Liver (tissue), 9 donors: ENCODE data around the gene WDR37. TPM values are rescaled to one million over a fixed set of nuclear protein-coding genes. Genes with fewer than 3 reads are reported as not detected.

Source experiments
- DNase-seq: peaks from one replicate; pipeline ENCODE4 v3.0.0-alpha.2; 2017; ENCODE audit warnings: low spot score
- H3K27ac ChIP-seq, 2 donors: one replicate each; pipeline ENCODE4 v1.7.0; 2013; ENCODE audit warnings: inconsistent platforms in 2 of 2, low read length in 2 of 2, control low read depth in 1 of 2, low read depth in 1 of 2, mild to moderate bottlenecking in 1 of 2
- H3K27me3 ChIP-seq, 4 donors: one replicate each; pipeline versions ENCODE4 v1.6.1 to v1.7.0; 2013; ENCODE audit warnings: low read length in 3 of 4, inconsistent platforms in 1 of 4, mild to moderate bottlenecking in 1 of 4, moderate library complexity in 1 of 4; ENCODE audit not compliant: control insufficient read depth in 4 of 4, insufficient read depth in 4 of 4
- H3K36me3 ChIP-seq, 4 donors: one replicate each; pipeline versions ENCODE4 v1.6.1 to v1.7.0; 2013; ENCODE audit warnings: low read length in 3 of 4, mild to moderate bottlenecking in 3 of 4, low read depth in 1 of 4, moderate library complexity in 1 of 4; ENCODE audit not compliant: control insufficient read depth in 4 of 4, insufficient read depth in 3 of 4
- H3K4me1 ChIP-seq, 4 donors: one replicate each; pipeline versions ENCODE4 v1.6.1 to v1.7.0; 2013; ENCODE audit warnings: low read length in 3 of 4, mild to moderate bottlenecking in 3 of 4, moderate library complexity in 1 of 4; ENCODE audit not compliant: control insufficient read depth in 4 of 4, insufficient read depth in 4 of 4
- H3K4me3 ChIP-seq, 3 donors: one replicate each; pipeline versions ENCODE4 v1.6.1 to v1.7.0; 2013; ENCODE audit warnings: low read length in 3 of 3, control low read depth in 1 of 3, low read depth in 1 of 3, mild to moderate bottlenecking in 1 of 3
- H3K9ac ChIP-seq, 2 donors: one replicate each; pipeline ENCODE4 v1.7.0; 2013; ENCODE audit warnings: low read length in 2 of 2, mild to moderate bottlenecking in 2 of 2, moderate library complexity in 2 of 2, control low read depth in 1 of 2, low read depth in 1 of 2
- H3K9me3 ChIP-seq, 4 donors: one replicate each; pipeline versions ENCODE4 v1.6.1 to v1.7.0; 2013; ENCODE audit warnings: low read length in 3 of 4; ENCODE audit not compliant: control insufficient read depth in 4 of 4
- EGR1 ChIP-seq, 2 donors: IDR thresholded peaks; 2 replicates each; pipeline ENCODE4 v1.6.1; 2016 to 2018; ENCODE audit warnings: antibody characterized with exemption in 2 of 2, low read depth in 2 of 2
- FOXA1 ChIP-seq: IDR thresholded peaks from 2 replicates; pipeline ENCODE4 v1.6.1; 2016; ENCODE audit warnings: antibody characterized with exemption
- FOXA2 ChIP-seq: IDR thresholded peaks from 2 replicates; pipeline ENCODE4 v1.6.1; 2016; ENCODE audit warnings: antibody characterized with exemption
- GABPA ChIP-seq, 2 donors: IDR thresholded peaks in 1 of 2; conservative IDR thresholded peaks in 1 of 2; 2 replicates each; pipeline ENCODE4 v1.6.1; 2016; ENCODE audit warnings: antibody characterized with exemption in 2 of 2, mild to moderate bottlenecking in 1 of 2, moderate library complexity in 1 of 2
- HNF4A ChIP-seq, 2 donors: conservative IDR thresholded peaks; 2 replicates each; pipeline ENCODE4 v1.6.1; 2016; ENCODE audit warnings: antibody characterized with exemption in 2 of 2, mild to moderate bottlenecking in 2 of 2
- HNF4G ChIP-seq: IDR thresholded peaks from 2 replicates; pipeline ENCODE4 v1.6.1; 2016; ENCODE audit warnings: antibody characterized with exemption
- JUND ChIP-seq, 2 donors: IDR thresholded peaks; 2 replicates each; pipeline ENCODE4 v1.6.1; 2016; ENCODE audit warnings: antibody characterized with exemption in 2 of 2
- NR2F2 ChIP-seq: IDR thresholded peaks from 2 replicates; pipeline ENCODE4 v1.6.1; 2016; ENCODE audit warnings: antibody characterized with exemption
- RAD21 ChIP-seq, 2 donors: IDR thresholded peaks; 2 replicates each; pipeline ENCODE4 v1.6.1; 2016; ENCODE audit warnings: antibody characterized with exemption in 2 of 2, mild to moderate bottlenecking in 2 of 2
- RXRA ChIP-seq, 2 donors: IDR thresholded peaks; 2 replicates each; pipeline ENCODE4 v1.6.1; 2017 to 2018; ENCODE audit warnings: antibody characterized with exemption in 2 of 2, mild to moderate bottlenecking in 1 of 2
- SP1 ChIP-seq: IDR thresholded peaks from 2 replicates; pipeline ENCODE4 v1.6.1; 2018; ENCODE audit warnings: antibody characterized with exemption, mild to moderate bottlenecking
- TAF1 ChIP-seq: conservative IDR thresholded peaks from 2 replicates; pipeline ENCODE4 v1.6.1; 2016; ENCODE audit warnings: antibody characterized with exemption, mild to moderate bottlenecking
- YY1 ChIP-seq: IDR thresholded peaks from 2 replicates; pipeline ENCODE4 v1.6.1; 2016; ENCODE audit warnings: antibody characterized with exemption, mild to moderate bottlenecking
- WGBS: extraction: QIAGEN DNeasy Blood & Tissue Kit; methylation state at CpG from one replicate; pipeline ENCODE4 v1.1.7; 2013; 5-methylcytosine and 5-hydroxymethylcytosine counted together
- polyA plus RNA-seq, 2 donors: library from polyadenylated mRNA; stranded (reverse) in 1 of 2; unstranded in 1 of 2; fragments of 200-250 nt in 1 of 2; fragments of >200 nt in 1 of 2; fragmentation: Nextera tagmentation in 1 of 2; extraction: Ambion mirVana in 1 of 2; gene quantifications; one replicate each; pipeline versions ENCODE4 v1.2.1 to v1.2.3, GENCODE V29; 2013 to 2015
- total RNA-seq, 2 donors: library from RNA; depleted of rRNA; stranded (reverse); fragments of >200 nt; gene quantifications; one replicate each; pipeline ENCODE4 v1.2.3, GENCODE V29; 2014
- TF ChIP-seq, protein P1 (sequence below): IDR thresholded peaks from 2 replicates; pipeline ENCODE4 v1.6.1; 2016; ENCODE audit warnings: antibody characterized with exemption
- TF ChIP-seq, protein P2 (sequence below): IDR thresholded peaks from 2 replicates; pipeline ENCODE4 v1.6.1; 2016; ENCODE audit warnings: antibody characterized with exemption
- TF ChIP-seq, protein P3 (sequence below): IDR thresholded peaks from 2 replicates; pipeline ENCODE4 v1.6.1; 2016; ENCODE audit warnings: antibody characterized with exemption
- TF ChIP-seq, protein P4 (sequence below): IDR thresholded peaks from 2 replicates; pipeline ENCODE4 v1.6.1; 2016; ENCODE audit warnings: antibody characterized with exemption, mild to moderate bottlenecking
- TF ChIP-seq, protein P5 (sequence below): fragments of 150-350 bp; IDR thresholded peaks from 2 replicates; pipeline ENCODE4 v1.5.1; 2017; ENCODE audit warnings: improper control_type of control experiment, low read depth, low read length; ENCODE audit not compliant: missing input control
- donor health status: healthy.
- donor health status: healthy.
- donor health status: healthy.
- donor health status: healthy.
- donor health status: healthy.

Gene WDR37
- total and polyA plus RNA-seq, 4 donors = 3.6 to 12.1 (median 5.6) TPM

DNA sequence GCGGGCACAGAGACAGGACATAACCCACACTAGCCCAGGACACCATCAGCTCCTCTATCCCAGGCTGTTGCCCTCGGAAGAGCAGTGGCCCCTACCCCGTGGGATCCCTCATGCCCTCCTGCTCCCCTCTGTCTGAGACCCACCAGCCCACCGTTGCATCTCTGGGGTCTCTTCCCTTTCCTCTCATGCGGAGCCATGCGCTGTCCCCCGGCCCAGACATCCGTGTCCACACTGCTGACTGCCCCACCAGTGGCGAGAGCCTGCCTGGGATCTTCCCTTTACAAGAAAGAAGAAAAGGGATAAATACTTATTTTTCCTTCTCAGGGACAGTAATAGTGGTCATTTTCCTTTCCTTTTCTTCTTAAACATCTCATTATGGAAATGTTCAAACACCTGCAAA, 115.4 kb downstream of the WDR37 start (continued):
- TF ChIP-seq TAF1 = no peak
- no peak for TF ChIP-seq RXRA (IDR thresholded peaks at IDR 0.05)
- TF ChIP-seq RAD21 (IDR thresholded peaks at IDR 0.05) = no peak
- no peak for TF ChIP-seq GABPA (IDR thresholded peaks at IDR 0.05 in 1 of 2, conservative IDR thresholded peaks at IDR 0.05 in 1 of 2)
- TF ChIP-seq, protein P1, sequence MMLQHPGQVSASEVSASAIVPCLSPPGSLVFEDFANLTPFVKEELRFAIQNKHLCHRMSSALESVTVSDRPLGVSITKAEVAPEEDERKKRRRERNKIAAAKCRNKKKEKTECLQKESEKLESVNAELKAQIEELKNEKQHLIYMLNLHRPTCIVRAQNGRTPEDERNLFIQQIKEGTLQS = no peak
- TF ChIP-seq HNF4G = no peak
- TF ChIP-seq NR2F2 = no peak

DNA sequence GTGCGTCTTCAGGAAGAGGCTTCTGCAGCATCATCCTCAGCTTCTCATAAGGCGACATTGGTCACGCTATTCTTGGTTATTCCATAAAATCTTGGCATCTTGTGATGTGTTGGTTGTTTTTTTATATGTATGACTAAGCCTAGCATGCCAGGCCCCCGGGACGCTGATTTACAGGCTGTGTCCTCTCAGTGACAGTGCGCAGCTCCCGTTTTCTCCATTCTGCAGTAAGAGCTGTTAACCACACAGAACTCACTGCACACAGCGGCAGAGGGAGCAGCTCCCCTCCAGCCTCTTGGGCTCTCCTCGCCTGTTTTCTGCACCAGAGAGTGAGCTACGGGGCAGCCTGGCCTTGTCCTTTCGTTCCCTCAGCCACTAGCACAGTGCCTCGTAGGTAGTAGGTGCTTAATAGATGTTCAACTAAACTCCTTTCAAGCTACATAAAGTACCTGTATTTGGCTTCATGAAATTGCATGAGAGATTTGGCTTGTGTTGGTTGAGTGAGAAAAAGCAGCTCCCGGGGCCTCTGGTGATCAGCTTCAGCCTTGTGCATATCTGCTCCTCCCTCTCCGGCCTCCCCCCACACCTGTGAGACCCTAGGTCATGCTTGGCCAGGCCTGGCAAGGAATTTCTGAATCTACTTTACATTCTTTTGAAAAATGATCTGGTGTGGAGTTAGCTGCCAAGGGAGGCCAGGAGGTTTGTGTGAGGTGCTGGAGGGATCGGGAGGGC, 116.2 kb downstream of the WDR37 start:
- DNase-seq = no peak
- Histone ChIP-seq H3K4me3 (no peak overlapping the region), H3K36me3 (no peaks in the 10 kb centered on the region), H3K4me1 (no peaks in the 10 kb centered on the region), H3K27ac (no peak overlapping the region), H3K9me3 (no peaks in the 10 kb centered on the region), H3K27me3 (peaks cover 0 to 3% (median 0%) of the 10 kb centered on the region in 4 donors), H3K9ac (no peak overlapping the region)
- TF ChIP-seq HNF4G (no peak), RAD21 (IDR thresholded peaks at IDR 0.05) (no peak), FOXA2 (no peak), FOXA1 (no peak), GABPA (IDR thresholded peaks at IDR 0.05 in 1 of 2, conservative IDR thresholded peaks at IDR 0.05 in 1 of 2) (no peak), HNF4A (conservative IDR thresholded peaks at IDR 0.05) (no peak), YY1 (no peak), TAF1 (no peak), EGR1 (IDR thresholded peaks at IDR 0.05; ENCODE audit: low read depth in 2 of 2) (no peak), RXRA (IDR thresholded peaks at IDR 0.05) (no peak), JUND (IDR thresholded peaks at IDR 0.05) (no peak), SP1 (no peak), NR2F2 (no peak)
- TF ChIP-seq, protein P2, sequence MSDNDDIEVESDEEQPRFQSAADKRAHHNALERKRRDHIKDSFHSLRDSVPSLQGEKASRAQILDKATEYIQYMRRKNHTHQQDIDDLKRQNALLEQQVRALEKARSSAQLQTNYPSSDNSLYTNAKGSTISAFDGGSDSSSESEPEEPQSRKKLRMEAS = no peak
- TF ChIP-seq, protein P3, sequence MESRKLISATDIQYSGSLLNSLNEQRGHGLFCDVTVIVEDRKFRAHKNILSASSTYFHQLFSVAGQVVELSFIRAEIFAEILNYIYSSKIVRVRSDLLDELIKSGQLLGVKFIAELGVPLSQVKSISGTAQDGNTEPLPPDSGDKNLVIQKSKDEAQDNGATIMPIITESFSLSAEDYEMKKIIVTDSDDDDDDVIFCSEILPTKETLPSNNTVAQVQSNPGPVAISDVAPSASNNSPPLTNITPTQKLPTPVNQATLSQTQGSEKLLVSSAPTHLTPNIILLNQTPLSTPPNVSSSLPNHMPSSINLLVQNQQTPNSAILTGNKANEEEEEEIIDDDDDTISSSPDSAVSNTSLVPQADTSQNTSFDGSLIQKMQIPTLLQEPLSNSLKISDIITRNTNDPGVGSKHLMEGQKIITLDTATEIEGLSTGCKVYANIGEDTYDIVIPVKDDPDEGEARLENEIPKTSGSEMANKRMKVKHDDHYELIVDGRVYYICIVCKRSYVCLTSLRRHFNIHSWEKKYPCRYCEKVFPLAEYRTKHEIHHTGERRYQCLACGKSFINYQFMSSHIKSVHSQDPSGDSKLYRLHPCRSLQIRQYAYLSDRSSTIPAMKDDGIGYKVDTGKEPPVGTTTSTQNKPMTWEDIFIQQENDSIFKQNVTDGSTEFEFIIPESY = no peak
- TF ChIP-seq, protein P4, sequence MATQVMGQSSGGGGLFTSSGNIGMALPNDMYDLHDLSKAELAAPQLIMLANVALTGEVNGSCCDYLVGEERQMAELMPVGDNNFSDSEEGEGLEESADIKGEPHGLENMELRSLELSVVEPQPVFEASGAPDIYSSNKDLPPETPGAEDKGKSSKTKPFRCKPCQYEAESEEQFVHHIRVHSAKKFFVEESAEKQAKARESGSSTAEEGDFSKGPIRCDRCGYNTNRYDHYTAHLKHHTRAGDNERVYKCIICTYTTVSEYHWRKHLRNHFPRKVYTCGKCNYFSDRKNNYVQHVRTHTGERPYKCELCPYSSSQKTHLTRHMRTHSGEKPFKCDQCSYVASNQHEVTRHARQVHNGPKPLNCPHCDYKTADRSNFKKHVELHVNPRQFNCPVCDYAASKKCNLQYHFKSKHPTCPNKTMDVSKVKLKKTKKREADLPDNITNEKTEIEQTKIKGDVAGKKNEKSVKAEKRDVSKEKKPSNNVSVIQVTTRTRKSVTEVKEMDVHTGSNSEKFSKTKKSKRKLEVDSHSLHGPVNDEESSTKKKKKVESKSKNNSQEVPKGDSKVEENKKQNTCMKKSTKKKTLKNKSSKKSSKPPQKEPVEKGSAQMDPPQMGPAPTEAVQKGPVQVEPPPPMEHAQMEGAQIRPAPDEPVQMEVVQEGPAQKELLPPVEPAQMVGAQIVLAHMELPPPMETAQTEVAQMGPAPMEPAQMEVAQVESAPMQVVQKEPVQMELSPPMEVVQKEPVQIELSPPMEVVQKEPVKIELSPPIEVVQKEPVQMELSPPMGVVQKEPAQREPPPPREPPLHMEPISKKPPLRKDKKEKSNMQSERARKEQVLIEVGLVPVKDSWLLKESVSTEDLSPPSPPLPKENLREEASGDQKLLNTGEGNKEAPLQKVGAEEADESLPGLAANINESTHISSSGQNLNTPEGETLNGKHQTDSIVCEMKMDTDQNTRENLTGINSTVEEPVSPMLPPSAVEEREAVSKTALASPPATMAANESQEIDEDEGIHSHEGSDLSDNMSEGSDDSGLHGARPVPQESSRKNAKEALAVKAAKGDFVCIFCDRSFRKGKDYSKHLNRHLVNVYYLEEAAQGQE = no peak
- TF ChIP-seq, protein P5, sequence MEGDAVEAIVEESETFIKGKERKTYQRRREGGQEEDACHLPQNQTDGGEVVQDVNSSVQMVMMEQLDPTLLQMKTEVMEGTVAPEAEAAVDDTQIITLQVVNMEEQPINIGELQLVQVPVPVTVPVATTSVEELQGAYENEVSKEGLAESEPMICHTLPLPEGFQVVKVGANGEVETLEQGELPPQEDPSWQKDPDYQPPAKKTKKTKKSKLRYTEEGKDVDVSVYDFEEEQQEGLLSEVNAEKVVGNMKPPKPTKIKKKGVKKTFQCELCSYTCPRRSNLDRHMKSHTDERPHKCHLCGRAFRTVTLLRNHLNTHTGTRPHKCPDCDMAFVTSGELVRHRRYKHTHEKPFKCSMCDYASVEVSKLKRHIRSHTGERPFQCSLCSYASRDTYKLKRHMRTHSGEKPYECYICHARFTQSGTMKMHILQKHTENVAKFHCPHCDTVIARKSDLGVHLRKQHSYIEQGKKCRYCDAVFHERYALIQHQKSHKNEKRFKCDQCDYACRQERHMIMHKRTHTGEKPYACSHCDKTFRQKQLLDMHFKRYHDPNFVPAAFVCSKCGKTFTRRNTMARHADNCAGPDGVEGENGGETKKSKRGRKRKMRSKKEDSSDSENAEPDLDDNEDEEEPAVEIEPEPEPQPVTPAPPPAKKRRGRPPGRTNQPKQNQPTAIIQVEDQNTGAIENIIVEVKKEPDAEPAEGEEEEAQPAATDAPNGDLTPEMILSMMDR = no peak
- TF ChIP-seq, protein P1 = no peak
- 85% methylated on average over 15 of the region's 15 CpGs for WGBS
